DMS 273 treated with DMSO at 0.1 percent for 48 hours (cell line): ENCODE data around the gene ARNT2.

Experiments
- DNase-seq: peaks from one replicate; lab custom pipeline; 2025; lab: John Stamatoyannopoulos, UW

The ARNT2 gene

GRCh38 chr15:80594091-80594889, 190.1 kb downstream of the ARNT2 start:
- DNase-seq, result no peak

DNA sequence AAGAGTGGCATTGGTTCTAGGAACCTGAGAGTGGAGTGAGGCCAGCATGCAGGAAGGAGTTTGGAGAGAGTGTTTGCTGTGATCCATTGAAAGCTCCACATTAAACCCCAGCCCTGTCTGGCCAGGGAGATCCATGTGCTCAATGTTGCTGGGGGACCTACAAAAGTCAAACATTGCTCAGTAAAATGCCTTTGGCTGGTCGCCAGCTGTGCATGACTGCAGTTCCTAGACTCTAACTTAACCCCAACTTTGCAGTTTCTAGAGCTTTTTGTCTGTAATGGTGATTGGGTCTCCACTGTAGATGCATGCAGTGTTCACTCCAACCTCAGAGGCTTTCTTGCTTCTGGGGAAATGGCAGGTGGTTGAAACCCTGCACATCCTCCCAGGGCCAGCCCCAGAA, 191.2 kb downstream of the ARNT2 start:
- no peak for DNase-seq

GRCh38 chr15:80596521-80596976, 192.4 kb downstream of the ARNT2 start:
- no peak for DNase-seq

DNA sequence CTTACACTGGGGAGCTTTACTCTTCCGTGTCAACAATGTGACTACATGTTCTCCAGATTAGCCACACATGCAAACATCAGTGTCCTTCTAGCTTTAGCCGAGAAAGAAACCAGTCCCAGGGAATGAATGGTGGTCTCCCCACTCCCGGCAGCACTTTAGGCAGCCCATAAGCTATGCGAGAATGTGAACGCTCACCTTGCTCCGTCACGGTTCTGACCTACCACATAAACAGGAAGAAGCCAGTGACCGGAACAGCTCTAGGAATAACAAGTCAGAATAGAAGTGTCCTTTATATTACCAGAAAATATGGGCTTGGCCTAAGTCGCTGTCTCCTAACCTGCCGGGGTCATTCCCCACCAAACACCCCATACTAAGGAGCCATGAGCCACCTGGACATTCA, 192.9 kb downstream of the ARNT2 start:
- no peak for DNase-seq

GRCh38 chr15:80599359-80599758, 195.2 kb downstream of the ARNT2 start:
- no peak for DNase-seq

- DNase-seq, result no peak
Measured at GRCh38 chr15:80600626-80601025, 196.4 kb downstream of the ARNT2 start.

- DNase-seq, result no peak
Measured at GRCh38 chr15:80601256-80601655, 197.1 kb downstream of the ARNT2 start.

- no peak for DNase-seq
Measured at GRCh38 chr15:80604583-80605575, 200.7 kb downstream of the ARNT2 start.

GRCh38 chr15:80605591-80606150, 201.5 kb downstream of the ARNT2 start:
- DNase-seq, result no peak

DNA sequence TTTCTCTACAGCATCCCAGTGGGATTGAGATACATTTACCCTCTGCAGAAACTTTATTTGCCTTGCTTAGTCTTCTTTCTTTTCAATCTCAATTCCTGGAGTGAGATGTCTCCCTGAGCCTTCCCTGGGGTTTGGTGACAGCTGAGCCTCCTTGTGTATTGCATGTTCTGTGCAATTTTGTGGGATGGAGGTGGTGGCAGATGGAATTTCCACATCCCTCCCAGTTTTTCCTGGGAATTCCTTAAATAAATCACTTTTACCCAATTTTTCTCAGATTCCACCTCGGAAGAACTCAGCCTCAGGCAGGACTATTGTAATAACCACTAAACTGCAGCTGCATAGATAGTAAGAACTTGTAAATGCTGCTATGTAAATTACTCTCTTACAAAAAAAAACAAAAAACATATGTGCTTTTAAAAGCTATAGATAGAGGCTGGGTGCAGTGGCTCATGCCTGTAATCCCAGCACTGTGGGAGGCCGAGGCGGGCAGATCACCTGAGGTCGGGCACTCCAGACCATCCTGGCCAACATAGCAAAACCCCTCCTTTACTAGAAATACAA, 202.4 kb downstream of the ARNT2 start:
- DNase-seq, result no peak

- DNase-seq, result no peak
Measured at GRCh38 chr15:80607287-80607980, 203.3 kb downstream of the ARNT2 start.

DNA sequence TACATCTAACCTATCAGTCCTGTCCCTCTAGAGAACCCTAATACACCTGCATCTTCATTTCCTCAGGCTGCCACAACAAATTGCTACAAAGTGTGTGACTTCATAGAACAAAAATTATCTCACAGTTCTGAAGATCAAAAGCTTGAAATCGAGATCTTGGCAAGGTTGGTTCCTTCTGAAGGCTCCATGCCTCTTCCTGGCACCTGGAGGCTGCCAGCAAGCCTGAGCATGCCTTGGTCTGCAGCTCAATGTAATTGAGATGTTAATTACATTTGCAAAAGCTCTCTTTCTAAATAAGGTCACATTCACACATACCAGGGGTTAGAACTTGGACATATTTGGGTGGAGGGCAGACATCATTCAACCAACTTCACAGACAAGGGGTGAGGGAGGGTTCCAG, 204.5 kb downstream of the ARNT2 start:
- peak; percentile 30 for DNase-seq

GRCh38 chr15:80609091-80609490, 204.9 kb downstream of the ARNT2 start:
- no peak for DNase-seq

- no peak for DNase-seq
Measured at GRCh38 chr15:80609512-80609946, 205.3 kb downstream of the ARNT2 start.

DNA sequence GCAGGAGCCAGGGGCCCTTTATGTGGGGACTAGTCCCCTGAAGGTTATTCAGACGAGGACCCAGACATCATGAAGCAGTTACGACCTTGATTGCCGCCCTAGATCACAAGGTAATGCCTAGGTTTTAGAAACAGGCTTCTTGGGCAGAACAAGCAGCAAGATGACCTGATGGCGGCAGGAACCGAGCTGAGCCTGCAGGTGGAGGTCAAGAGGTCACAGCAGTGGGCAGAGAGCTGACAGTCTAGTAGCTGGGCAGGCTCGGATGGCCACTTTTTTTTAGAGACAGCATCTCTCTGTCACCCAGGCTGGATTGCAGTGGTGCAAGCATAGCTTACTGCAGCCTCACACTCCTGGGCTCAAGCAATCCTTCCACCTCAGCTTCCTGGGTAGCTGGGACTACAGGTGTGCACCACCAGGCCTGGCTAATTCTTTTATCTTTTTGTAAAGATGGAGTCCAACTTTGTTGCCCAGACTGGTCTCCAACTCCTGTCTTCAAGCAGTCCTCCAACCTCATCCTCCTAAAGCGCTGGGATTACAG, 207.4 kb downstream of the ARNT2 start:
- no peak for DNase-seq

GRCh38 chr15:80612118-80612823, 208.1 kb downstream of the ARNT2 start:
- DNase-seq, result no peak

DNA sequence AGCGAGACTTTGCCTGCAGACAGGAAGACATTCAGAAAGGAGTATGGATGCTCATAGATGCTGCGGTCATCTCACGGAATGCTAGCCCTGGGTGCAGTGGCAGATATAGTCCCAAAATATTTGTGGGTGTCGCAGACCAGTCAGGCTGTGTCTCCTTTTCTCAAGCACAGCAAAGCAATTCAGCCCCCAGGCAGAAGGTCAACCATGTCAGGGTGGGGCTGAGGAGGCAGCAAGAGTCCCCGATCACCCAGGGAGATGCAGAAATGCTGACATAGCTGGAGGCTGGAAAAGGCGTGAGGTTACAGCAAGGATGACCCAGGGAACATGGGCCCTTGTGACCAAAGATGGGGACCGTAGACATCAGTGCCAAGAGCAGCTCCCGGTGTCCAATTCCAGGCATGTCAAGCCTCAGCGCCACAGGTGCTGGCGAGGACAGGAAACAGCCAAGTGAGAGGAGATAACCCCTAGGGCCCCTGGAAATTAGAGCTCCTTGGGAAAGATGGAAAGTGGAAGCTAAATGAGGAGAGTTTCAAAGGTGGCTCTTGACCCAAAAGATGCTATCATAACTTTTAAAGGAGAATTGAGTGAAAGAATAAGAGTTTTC, 209.7 kb downstream of the ARNT2 start:
- DNase-seq, result no peak

DNA sequence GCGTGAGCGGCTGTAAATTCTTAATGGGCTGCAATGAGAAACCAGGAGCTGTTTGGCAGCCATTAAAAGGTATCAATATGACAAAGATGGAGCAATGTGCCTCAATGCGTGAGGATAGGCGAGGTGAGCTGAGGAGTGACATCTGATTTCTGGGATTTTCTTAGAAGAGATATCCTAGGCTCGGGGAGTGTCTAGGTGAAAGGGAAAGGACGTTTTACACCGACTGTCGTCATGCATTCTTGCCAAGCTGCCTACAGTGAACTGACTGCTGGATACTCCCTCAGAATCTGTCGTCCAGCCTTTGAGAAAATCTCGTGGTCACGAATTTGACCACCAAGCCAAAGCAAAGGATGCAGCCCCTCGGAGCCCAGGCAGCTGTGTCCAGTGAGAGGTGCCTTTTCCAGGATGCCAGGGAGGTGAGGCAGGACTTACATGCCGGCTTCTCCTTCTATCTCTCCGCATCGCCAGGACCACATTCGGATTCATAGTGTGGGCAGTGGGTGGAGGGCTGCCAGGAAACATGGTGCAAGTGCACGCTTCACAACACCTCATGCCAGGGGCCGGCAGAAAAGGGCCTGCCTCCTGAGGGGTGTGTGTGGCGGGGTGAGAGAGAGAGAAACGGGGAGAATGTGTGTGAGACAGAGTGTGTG, 210.7 kb downstream of the ARNT2 start:
- DNase-seq, result no peak

DNA sequence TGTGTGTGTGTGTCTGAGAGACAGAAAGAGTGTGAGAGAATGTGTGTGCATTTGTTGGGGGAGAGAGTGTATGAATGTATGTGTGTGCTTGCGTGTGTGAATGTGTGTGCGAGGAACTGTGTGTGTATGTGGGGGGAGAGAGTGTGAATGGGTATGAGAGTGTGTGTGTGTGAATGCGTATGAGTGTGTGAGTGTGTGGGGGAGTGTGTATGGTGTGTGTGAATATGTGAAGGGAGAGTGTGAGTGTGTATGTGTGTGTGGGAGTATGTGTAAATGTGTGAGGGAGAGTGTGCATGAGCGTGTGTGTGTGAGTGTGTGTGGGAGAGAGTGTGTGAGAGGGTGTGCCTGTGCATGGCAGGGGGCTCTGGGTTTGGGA, 211.2 kb downstream of the ARNT2 start:
- DNase-seq, result no peak
